Fibroblast of skin of right quadriceps (primary cell): ENCODE data around the gene ASAP2.

Experiments used
- DNase-seq: peaks from one replicate; pipeline ENCODE4 v3.0.0-alpha.2; 2013

Gene ASAP2

GRCh38 chr2:9184361-9184760 is 22.3 kb upstream of the ASAP2 start:
- no peak for DNase-seq

DNA sequence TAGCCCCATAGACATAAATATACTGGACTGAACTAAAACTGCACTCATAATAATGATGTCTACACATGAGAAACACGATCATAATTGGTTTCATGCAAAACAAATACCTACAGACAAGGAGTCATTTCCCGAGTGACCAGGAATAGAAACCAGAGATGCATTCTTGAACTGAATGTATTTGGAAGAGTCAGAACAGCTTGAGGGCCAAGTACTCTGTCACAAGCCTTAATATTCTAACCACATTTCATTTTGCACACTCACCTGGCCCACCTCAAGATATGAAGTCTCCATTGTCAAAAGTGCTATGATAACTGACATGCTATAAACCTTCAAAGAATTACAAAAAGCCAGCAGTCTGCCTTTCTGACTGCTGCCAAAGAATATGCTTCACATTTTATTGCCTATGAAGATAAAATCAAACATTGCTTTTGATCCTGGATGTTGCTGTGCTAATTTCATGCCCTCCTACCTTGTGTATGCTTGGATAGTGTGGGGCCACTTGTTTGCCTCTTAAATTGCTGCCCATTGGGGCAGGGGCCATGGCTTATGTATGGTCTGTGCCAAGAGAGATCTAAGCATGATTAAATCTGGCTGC is 18.9 kb upstream of the ASAP2 start:
- DNase-seq: peak; percentile 56

DNA sequence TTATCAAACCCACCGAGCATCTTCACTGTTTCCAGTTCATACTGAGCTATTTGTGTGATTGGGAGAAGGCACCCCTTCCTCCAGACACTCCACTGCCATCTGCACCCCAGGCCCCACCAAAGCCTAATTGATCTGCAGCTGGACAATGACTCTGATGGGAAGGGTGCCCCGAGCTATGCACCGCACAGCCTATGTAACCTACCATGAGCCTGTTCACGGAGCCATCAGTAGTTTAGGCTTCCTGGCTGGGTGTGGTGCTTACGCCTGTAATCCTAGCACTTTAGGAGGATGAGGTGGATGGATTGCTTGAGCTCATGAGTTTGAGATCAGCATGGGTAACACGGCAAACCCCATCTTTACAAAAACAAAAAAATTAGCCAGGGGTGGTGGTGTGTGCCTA is 17.8 kb upstream of the ASAP2 start:
- DNase-seq: no peak

DNA sequence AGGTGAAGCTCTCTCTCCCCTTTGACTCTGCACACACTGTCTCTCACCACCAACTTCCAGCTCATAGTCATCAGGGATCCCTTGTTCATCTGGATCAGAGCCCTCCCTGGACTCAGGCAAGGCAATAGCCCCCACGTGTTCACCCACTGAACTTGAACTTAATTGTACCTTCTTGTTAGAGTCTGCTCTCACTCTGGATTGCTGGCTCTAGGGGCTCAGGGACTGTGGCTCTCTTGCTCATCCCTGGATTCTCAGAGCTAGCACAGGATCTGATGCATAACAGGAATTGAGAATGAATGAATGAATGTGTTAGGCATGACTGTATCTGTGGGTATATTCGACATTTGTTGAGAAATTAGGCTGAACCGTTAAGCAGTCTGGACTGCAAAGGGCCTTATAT is 16.7 kb upstream of the ASAP2 start:
- DNase-seq: no peak

DNA sequence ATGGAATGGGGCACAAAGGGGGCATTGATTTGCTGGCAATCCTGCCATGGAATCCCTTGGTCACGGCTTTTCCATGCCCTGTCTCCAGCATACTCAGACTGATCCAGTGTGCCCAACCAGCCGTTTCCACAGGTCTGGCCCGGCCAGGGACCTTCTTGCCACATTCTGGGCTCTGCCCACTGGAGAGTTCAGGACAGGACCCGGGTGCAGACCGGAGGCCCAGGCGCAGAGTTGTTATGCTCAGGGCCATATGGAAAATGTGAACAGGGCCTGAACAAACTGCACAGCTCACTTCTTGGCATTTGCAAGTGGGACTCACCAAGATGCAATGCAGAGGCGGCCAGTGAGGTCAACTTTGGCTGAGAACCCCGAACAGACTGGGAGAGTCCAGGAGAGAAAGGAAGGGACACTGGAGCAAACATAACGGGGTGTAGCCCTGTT is 15.6 kb upstream of the ASAP2 start:
- peak; percentile 81 for DNase-seq

GRCh38 chr2:9192712-9193111 is 13.9 kb upstream of the ASAP2 start:
- DNase-seq: no peak

GRCh38 chr2:9194352-9194751 is 12.3 kb upstream of the ASAP2 start:
- DNase-seq: no peak

DNA sequence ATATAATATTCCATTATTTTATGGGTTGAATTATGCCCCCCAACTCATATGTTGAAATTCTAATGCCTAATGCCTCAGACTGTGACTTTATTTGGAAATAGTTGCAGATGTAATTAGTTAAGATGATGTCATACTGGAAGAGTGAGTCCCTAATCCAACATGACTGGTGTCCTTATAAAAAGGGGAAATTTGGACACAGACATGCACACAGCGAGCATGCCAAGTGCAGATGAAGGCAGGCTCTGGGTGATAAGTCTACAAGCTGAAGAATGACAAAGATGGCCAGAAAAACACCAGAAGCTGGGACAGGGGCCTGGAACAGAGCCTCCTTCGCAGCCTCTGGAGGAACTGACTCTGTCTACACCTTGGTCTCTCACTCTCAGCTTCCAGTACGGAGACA is 10.0 kb upstream of the ASAP2 start:
- DNase-seq: no peak

DNA sequence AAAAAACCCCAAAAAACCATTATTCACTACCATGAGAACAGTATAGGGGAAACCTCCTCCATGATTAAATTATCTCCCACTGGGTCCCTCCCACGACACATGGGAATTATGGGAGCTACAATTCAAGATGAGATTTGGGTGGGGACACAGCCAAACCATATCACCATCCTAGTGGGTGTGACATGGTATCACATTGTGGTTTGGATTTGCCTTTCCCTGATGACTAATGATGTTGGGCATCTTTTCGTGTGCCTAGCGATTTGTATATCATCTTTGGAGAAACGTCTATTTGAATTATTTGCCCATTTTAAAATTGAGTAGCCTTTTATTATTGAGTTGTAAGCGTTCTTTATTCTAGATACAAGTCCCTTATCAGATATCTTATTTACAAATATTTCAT is 8.7 kb upstream of the ASAP2 start:
- DNase-seq: no peak

DNA sequence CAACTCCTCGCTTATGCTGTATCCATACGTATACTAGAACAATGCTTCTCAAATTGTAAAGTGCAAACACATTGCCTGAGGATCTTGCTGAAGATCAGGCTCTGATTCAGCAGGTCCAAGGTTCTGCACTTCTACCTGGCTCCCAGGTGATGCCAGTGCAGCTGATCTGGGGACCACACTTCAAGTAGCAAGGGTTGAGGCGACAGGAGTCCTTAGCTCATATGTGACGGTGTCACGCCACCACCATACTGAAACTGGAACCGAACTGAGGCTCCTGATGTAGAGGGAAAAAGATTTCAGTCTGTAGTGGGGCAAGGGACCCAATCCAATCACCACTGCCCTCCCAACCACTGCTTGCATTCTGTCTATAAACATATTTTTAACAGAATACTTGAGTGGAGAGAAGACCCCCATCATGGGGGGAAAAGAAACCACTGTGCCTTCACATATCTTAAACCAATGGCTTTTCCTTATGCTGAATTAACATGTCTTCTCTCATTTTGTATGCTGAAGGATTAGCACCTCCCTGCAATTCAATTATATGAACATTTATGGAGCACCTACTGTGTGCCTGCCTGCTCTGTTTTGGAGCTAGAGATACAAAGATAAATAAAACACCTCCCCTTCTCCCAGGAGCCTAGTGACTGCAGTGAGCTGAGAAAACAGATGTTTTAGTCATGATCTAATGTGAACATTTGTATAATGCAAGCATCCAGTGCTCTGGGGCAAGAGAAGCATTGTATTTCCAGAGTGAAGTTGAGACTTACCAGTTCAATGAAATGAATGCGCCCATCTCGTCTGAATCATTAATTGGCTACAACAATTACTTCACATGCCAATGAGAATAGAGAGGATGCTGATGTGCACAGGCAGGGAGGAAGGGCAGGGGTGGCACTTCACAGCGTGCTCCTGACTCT is 6.6 kb upstream of the ASAP2 start:
- peak; percentile 50 for DNase-seq

GRCh38 chr2:9200633-9201015 is 6.0 kb upstream of the ASAP2 start:
- no peak for DNase-seq

DNA sequence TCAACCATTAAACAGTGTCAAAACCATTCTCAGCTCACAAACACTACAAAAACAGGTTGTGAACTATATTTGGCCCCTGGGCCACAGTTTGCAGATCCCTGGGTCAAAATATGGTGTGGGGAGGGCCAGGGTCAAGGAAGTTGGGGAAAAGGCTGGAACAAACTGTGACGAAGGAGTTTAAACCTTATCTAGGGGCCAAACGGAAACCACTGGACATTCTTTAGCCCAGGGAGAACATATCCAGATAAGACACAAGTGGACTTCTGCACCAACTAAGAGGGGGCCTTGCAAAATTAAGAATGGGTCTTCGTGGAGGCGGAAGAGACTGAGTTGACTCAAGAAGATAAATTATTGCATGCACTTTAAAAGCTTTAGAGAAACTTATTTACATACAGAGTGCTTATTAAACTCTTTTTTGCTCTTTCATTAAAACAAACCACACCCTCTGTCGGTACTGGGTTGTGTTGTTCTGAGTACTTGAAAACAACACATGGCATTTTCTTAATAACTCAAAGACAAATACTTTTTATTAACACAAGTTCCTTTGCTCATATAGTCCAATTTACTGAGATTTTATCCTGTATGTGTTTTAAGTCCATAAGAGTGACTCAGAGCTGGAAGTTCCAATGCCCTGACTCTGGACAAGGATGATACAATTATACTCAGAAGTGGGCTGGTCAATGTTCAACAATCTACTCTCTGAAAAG is 5.3 kb upstream of the ASAP2 start:
- peak; percentile 56 for DNase-seq

GRCh38 chr2:9203006-9203405 is 3.6 kb upstream of the ASAP2 start:
- no peak for DNase-seq

DNA sequence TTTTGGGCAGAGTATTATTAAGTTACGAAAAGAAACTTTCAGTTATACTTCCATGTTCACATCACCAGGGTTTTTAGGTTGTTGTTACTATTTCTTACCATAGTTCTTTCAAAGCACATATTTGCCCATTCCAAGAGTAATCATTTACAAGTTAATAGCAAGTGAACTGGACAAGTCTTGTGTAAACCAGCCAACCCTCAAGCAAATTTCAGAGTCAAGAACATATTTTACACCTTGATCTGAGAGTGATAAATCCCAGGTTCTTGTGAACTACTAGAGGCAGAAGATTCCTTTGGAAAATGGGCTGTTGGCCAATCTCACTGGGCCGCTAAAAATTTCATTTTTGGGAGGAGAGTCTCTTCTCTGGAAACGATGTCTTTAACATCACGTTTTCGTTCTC is 2.7 kb upstream of the ASAP2 start:
- no peak for DNase-seq

GRCh38 chr2:9204939-9205338 is 1.7 kb upstream of the ASAP2 start:
- DNase-seq: no peak

DNA sequence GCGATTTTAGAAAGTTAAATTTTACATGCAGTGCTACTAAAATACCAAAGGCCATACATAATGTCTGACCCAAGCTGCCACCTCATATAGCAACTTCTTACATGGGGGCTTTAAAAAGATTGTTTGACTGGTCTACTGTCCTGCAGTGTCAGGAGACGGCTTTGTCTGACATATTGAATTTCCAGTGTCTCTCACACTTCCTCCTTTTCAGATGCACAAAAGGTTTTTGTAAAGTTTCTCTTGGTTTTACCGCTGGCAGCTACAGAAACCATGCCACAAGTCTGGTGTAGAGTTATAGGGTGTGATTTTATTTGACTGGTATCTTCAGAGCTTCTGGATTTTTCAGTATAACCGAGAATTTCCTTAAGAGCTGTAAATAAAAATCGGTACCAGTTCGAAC is 1.1 kb upstream of the ASAP2 start:
- DNase-seq: no peak

DNA sequence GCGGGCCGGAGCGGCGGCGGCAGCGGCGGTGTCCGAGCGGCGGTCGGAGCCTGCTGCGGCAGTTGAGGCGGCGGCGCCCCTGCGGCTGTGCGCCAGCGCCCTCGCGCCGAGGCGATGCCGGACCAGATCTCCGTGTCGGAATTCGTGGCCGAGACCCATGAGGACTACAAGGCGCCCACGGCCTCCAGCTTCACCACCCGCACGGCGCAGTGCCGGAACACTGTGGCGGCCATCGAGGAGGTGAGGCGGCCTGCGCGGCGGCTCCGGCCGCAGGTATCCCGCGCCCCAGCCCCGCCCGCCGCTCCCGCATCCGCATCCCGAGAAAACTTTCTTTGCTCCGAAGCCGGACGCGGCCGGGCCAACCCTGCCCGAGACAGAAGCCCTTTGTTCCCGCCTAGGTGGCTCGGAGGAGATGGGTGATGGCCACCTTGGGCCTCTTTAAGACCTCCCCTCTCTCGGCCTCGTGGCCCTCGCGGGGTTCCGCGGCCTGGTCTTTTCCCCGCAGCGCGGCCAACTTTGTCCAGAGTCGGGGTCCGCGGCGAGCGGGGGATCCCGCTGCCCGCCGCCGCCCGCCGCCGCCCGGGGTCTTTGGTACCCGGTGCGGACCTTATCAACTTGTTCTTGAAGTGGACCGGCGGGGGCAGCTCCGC is 504 bp downstream of the ASAP2 start:
- DNase-seq: no peak

GRCh38 chr2:9207641-9208311 is 1.2 kb downstream of the ASAP2 start:
- no peak for DNase-seq

DNA sequence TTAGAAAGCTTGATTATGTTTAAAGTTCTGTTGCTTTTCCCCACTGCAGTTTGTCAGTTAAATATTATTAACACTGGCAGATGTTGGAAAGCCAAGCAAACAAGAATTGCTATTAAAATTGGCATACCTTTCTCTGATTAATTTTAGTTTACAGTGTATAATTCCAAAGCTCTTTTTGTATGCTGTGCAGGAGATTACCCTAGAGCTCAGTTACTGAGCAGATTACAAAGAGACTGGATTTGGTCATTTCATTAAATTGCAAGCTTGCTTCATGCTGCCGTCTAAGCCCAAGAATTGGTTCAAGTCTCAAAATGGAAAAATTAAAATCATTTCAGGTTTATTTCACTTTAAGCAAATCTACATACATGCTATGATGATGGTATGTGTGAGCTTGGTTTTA is 2.3 kb downstream of the ASAP2 start:
- no peak for DNase-seq

DNA sequence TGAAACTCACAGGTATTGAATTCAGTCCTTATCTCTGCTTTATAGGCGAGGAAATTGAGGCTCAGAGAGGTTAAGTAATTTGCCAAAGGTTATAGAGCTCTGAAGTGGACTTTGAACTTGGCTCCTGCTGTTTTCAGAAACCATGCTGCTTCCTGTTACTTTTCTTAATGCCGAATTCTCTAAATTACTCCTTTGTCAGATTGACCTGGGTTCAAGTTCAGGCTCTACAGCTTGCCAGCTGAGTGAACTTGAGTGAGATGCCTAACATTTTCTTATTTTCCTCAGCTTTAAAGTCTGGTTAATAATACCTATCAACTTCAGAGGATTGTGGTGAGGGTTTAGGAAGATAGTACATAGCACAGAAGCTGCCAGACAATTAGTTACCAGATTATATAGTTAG is 3.4 kb downstream of the ASAP2 start:
- DNase-seq: no peak

GRCh38 chr2:9211496-9211895 is 4.9 kb downstream of the ASAP2 start:
- DNase-seq: no peak

DNA sequence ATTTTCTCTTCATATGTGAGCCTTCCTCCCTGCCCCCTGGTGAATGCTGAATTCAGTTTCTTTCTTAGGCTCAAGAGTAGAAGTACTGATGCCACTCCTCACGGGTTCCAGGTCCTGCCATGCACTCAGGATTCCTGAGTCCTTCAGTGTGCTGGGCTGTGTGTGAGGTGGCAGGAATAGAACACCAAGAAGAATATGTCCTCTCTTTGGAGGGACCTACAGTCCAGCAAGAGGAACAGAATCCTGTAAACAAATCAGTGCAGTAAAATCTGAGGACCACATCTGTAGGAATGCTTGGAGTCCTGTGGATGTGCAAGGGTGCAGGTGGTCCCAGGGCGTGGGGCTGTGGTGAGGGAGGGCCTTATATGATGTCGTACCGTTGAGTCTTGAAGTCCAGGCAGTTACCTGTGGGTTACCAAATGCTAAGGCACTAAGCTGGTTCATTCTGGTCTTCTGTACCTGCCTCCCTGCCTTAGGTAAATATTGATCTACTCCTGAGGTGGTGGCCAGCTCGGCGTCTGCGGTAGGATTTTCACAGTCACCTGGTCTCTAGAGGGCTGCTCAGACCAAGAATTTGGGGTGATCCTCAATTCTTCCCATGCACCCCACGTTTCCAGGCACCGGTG is 5.5 kb downstream of the ASAP2 start:
- DNase-seq: no peak
